GM12878 (cell line): ENCODE results near the gene FBXO27. TPM values are rescaled to one million over a fixed set of nuclear protein-coding genes. Genes with fewer than 3 reads are reported as not detected.

ENCODE experiments used
- ATAC-seq: fragments of 200-7000 bp; cut with Tn5 transposase; 3 replicates; pipeline ENCODE4 v1.9.1; 2020; ENCODE audit warnings: mild to moderate bottlenecking, moderate library complexity
- BruUV-seq: library from RNA; stranded (reverse); fragments of 400-500 nt; replicated peaks from 2 replicates; lab custom pipeline; 2021; lab: Mats Ljungman, UMichigan
- CTCF ChIA-PET: fragments of 300-600 bp; sonication (Branson Sonifier 250); formaldehyde crosslinking; extraction: SDS; loops from one replicate; lab custom pipeline; 2021; ENCODE audit warnings: inconsistent platforms; lab: Yijun Ruan, JAX
- POLR2A ChIA-PET: fragments of 350-600 bp; formaldehyde crosslinking; extraction: SDS; loops from one replicate; lab custom pipeline; 2021; ENCODE audit warnings: inconsistent platforms; lab: Charles Lee
- RAD21 ChIA-PET: fragments of 300-600 bp; sonication (Branson Sonifier 250); formaldehyde crosslinking; loops from one replicate; lab custom pipeline; 2023; ENCODE audit warnings: antibody characterized with exemption; ENCODE audit not compliant: unreplicated experiment; lab: Charles Lee
- SMC1A ChIA-PET: fragments of 300-600 bp; sonication (Branson Sonifier 250); formaldehyde crosslinking; loops from one replicate; lab custom pipeline; 2023; ENCODE audit not compliant: unreplicated experiment, uncharacterized antibody; lab: Charles Lee
- DNase-seq: peaks from one replicate; pipeline ENCODE4 v3.0.0-alpha.2; 2011; ENCODE audit warnings: low read depth, low spot score
- FAIRE-seq: peaks from 3 replicates; lab custom pipeline; 2011; peaks lifted over from hg19 to GRCh38; lab: Jason Lieb, UNC
- H2AFZ ChIP-seq: 2 replicates; pipeline ENCODE4 v1.6.0; 2011; ENCODE audit warnings: low read depth, low read length, control low read depth; ENCODE audit not compliant: control insufficient read depth
- H3K27ac ChIP-seq: 2 replicates; pipeline ENCODE4 v1.5.1; 2011; ENCODE audit warnings: control low read depth; ENCODE audit not compliant: control insufficient read depth, insufficient read depth
- H3K27me3 ChIP-seq, 2 experiments: replicated peaks in 1 of 2; 2 replicates each; pipeline versions ENCODE4 v1.6.0 to v1.6.1; 2011; ENCODE audit warnings: low read length in 1 of 2; ENCODE audit not compliant: control insufficient read depth in 2 of 2, insufficient read depth in 2 of 2
- H3K36me3 ChIP-seq, 2 experiments: 2 replicates each; pipeline ENCODE4 v1.5.1; 2011; ENCODE audit warnings: low read length in 1 of 2; ENCODE audit not compliant: control insufficient read depth in 2 of 2, insufficient read depth in 2 of 2
- H3K4me1 ChIP-seq: 2 replicates; pipeline ENCODE4 v1.6.1; 2011; ENCODE audit warnings: mild to moderate bottlenecking, low read length, moderate library complexity, mixed read lengths; ENCODE audit not compliant: control insufficient read depth, insufficient read depth
- H3K4me2 ChIP-seq: 2 replicates; pipeline ENCODE4 v1.6.0; 2011; ENCODE audit warnings: control low read depth; ENCODE audit not compliant: control insufficient read depth, insufficient read depth
- H3K4me3 ChIP-seq: fragments of 200-600 bp; sonication (generic); 2 replicates; pipeline ENCODE4 v1.5.1; 2016
- H3K79me2 ChIP-seq: 2 replicates; pipeline ENCODE4 v1.6.0; 2011; ENCODE audit warnings: low read length; ENCODE audit not compliant: control insufficient read depth, insufficient read depth
- H3K9ac ChIP-seq: 2 replicates; pipeline ENCODE4 v1.8.0; 2011; ENCODE audit warnings: low read length, control low read depth, mixed read lengths; ENCODE audit not compliant: control insufficient read depth, insufficient read depth
- H3K9me3 ChIP-seq: replicated peaks from 3 replicates; pipeline ENCODE4 v1.5.1; 2011; ENCODE audit warnings: mild to moderate bottlenecking, low read length; ENCODE audit not compliant: control insufficient read depth, insufficient read depth
- H4K20me1 ChIP-seq: 2 replicates; pipeline ENCODE4 v1.6.0; 2011; ENCODE audit not compliant: control insufficient read depth, insufficient read depth
- BHLHE40 ChIP-seq, 2 experiments: fragments of 450-650 bp in 1 of 2; IDR thresholded peaks; 2 replicates each; pipeline ENCODE4 v1.6.1; 2011 to 2017; ENCODE audit warnings: low read depth in 2 of 2, borderline replicate concordance in 1 of 2, improper control_type of control experiment in 1 of 2, low read length in 1 of 2, mild to moderate bottlenecking in 1 of 2
- HDGF ChIP-seq: fragments of 450-650 bp; IDR thresholded peaks from 2 replicates; pipeline ENCODE4 v1.6.1; 2016; ENCODE audit warnings: antibody characterized with exemption
- IRF4 ChIP-seq: IDR thresholded peaks from 2 replicates; pipeline ENCODE4 v1.6.1; 2011; ENCODE audit warnings: low read depth, low read length
- JUNB ChIP-seq: IDR thresholded peaks from 2 replicates; pipeline ENCODE4 v1.6.1; 2016; ENCODE audit warnings: antibody characterized with exemption, mild to moderate bottlenecking
- SPI1 ChIP-seq: IDR thresholded peaks from 2 replicates; pipeline ENCODE4 v1.6.1; 2011; ENCODE audit warnings: low read depth, mild to moderate bottlenecking, low read length, moderate library complexity, borderline replicate concordance; ENCODE audit not compliant: insufficient read depth
- ZBED1 ChIP-seq: IDR thresholded peaks from 2 replicates; pipeline ENCODE4 v1.6.1; 2016; ENCODE audit warnings: borderline replicate concordance
- WGBS: methylation state at CpG from one replicate; pipeline ENCODE4 v1.1.6; 2016; ENCODE audit warnings: low lambda C conversion rate; ENCODE audit not compliant: insufficient replicate concordance, insufficient coverage; ENCODE audit errors: missing lambda C conversion rate; 5-methylcytosine and 5-hydroxymethylcytosine counted together
- in situ Hi-C: fragments of 300-500 bp; cut with MboI; formaldehyde crosslinking; loops from 9 replicates; pipeline ENCODE4 v1.14.3; 2018; ENCODE audit warnings: mixed read lengths
- intact Hi-C: fragments of 100-400 bp; cut with micrococcal nuclease; formaldehyde crosslinking; loops from one replicate; pipeline ENCODE4 v1.14.2; 2022; ENCODE audit not compliant: unreplicated experiment
- polyA plus RNA-seq, 11 experiments: library from polyadenylated mRNA; depleted of rRNA in 4 of 11; unstranded in 6 of 11; stranded (reverse) in 5 of 11; fragments of >200 nt; fragmentation: Nextera tagmentation in 4 of 11; fragmentation: Illumina TruSeq in 1 of 11; extraction: Ambion mirVana in 4 of 11; extraction: Trizol in 1 of 11; gene quantifications; 1 replicate in 1 of 11; 2 replicates in 10 of 11; pipeline versions ENCODE4 v1.2.1 to v1.2.3, GENCODE V29; 2011 to 2016; ENCODE audit warnings: inconsistent platforms in 2 of 11, missing spikeins in 2 of 11, low read depth in 1 of 11
- total RNA-seq, 4 experiments: library from RNA; depleted of rRNA in 3 of 4; stranded (reverse); fragments of >200 nt in 3 of 4; fragmentation: Illumina TruSeq in 1 of 4; extraction: Trizol in 1 of 4; gene quantifications; 2 replicates each; pipeline versions ENCODE4 v1.2.1 to v1.2.3, GENCODE V29; 2013 to 2021
- TF ChIP-seq, protein P1 (sequence below): IDR thresholded peaks from 2 replicates; pipeline ENCODE4 v1.6.1; 2012; ENCODE audit warnings: low read depth, low read length, improper control_type of control experiment

The FBXO27 gene
- total and polyA plus RNA-seq, 10 of the 15 experiments (the other 5 are each of a cell fraction or from before 2014, with no cell fraction given), result 3.1 to 15.4 (median 7.1) TPM

- no peak overlapping the region for H2AFZ ChIP-seq
- SMC1A ChIA-PET, result interaction anchor here (0.6 to 0.7 kb wide), 2 partner anchors 39 to 88 kb away, joined by 3 read pairs; no protein-coding TSS in a partner anchor
- intact Hi-C loops (no loop called here), in situ Hi-C loops (no loop called here)
- no peaks in the 10 kb centered on the region for H3K79me2 ChIP-seq
- ATAC-seq (no peak), DNase-seq (no peak), FAIRE-seq (no peak)
- no peaks in the 10 kb centered on the region; a peak in 1 of 4 replicates for H3K27me3 ChIP-seq
- no peak overlapping the region for H3K4me3 ChIP-seq
- RAD21 ChIA-PET, result no interaction called here
- POLR2A ChIA-PET, result no interaction called here
- WGBS, result 50% methylated on average over 2 of the region's 2 CpGs
- H3K4me2 ChIP-seq, result no peak overlapping the region
- no peak overlapping the region for H3K9ac ChIP-seq
- H3K9me3 ChIP-seq, result no peaks in the 10 kb centered on the region; the same call in 2 of the 3 replicates
- H3K36me3 ChIP-seq, result no peaks in the 10 kb centered on the region
- H4K20me1 ChIP-seq, result no peaks in the 10 kb centered on the region
- no TSS peak for BruUV-seq
- CTCF ChIA-PET, result no interaction called here
- TF ChIP-seq, protein P1, sequence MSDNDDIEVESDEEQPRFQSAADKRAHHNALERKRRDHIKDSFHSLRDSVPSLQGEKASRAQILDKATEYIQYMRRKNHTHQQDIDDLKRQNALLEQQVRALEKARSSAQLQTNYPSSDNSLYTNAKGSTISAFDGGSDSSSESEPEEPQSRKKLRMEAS, result no peak
- TF ChIP-seq IRF4 (no peak), BHLHE40 (IDR thresholded peaks at IDR 0.05; ENCODE audit: borderline replicate concordance in 1 of 2, low read depth in 2 of 2, low read length in 1 of 2) (no peak), ZBED1 (no peak), JUNB (no peak), HDGF (no peak), SPI1 (no peak)
- H3K4me1 ChIP-seq, result no peaks in the 10 kb centered on the region
- no peak overlapping the region for H3K27ac ChIP-seq
Observed at GRCh38 chr19:39054091-39054470, 21.7 kb upstream of the FBXO27 start.
